Upper lobe of left lung (tissue), 6 donors: ENCODE measurements around the gene PLEKHG4B. TPM values are rescaled to one million over a fixed set of nuclear protein-coding genes. Genes with fewer than 3 reads are reported as not detected.
"Not testable (repeated sequence)": the region's sequence is repeated elsewhere in the genome, so short reads cannot be mapped to it uniquely, and the experiment has no call there.

Experiments used
- ATAC-seq, 2 donors: fragments of 200-7000 bp; cut with Tn5 transposase; one replicate each; pipeline ENCODE4 v1.9.1; 2022; ENCODE audit warnings: mild to moderate bottlenecking in 2 of 2, moderate library complexity in 2 of 2; ENCODE audit not compliant: low FRiP score in 2 of 2
- DNase-seq, 2 donors: peaks; one replicate each; pipeline ENCODE4 v3.0.0-alpha.2; 2019 to 2020
- H3K27ac ChIP-seq, 4 donors: fragments of 200-600 bp; sonication (generic); one replicate each; pipeline ENCODE4 v1.5.1; 2016 to 2019
- H3K27me3 ChIP-seq, 4 donors: fragments of 200-600 bp; sonication (generic); one replicate each; pipeline ENCODE4 v1.5.1; 2017 to 2019
- H3K36me3 ChIP-seq, 4 donors: fragments of 200-600 bp; sonication (generic); one replicate each; pipeline ENCODE4 v1.5.1; 2016 to 2019
- H3K4me1 ChIP-seq, 4 donors: fragments of 200-600 bp; sonication (generic); one replicate each; pipeline ENCODE4 v1.5.1; 2018 to 2019
- H3K4me3 ChIP-seq, 4 donors: fragments of 200-600 bp; sonication (generic); one replicate each; pipeline ENCODE4 v1.5.1; 2017 to 2019; ENCODE audit warnings: mild to moderate bottlenecking in 2 of 4, moderate library complexity in 1 of 4
- H3K9me3 ChIP-seq, 4 donors: fragments of 200-600 bp; sonication (generic); one replicate each; pipeline ENCODE4 v1.5.1; 2018 to 2019
- CTCF ChIP-seq, 6 experiments: fragments of 450-650 bp in 4 of 6; fragments of 200-600 bp in 2 of 6; sonication (generic) in 2 of 6; IDR thresholded peaks; one replicate each; pipeline ENCODE4 v1.5.1; 2016 to 2019; ENCODE audit warnings: antibody characterized with exemption in 6 of 6
- EP300 ChIP-seq, 4 donors: sonication (generic); formaldehyde crosslinking; IDR thresholded peaks; one replicate each; pipeline ENCODE4 v1.5.1; 2017; ENCODE audit warnings: antibody characterized with exemption in 4 of 4, control low read depth in 2 of 4
- POLR2A ChIP-seq, 4 donors: fragments of 450-650 bp; IDR thresholded peaks; one replicate each; pipeline ENCODE4 v1.5.1; 2016 to 2017; ENCODE audit warnings: antibody characterized with exemption in 4 of 4, mild to moderate bottlenecking in 2 of 4
- POLR2AphosphoS5 ChIP-seq, 2 donors: sonication (generic); formaldehyde crosslinking; IDR thresholded peaks; one replicate each; pipeline ENCODE4 v1.5.1; 2017; ENCODE audit warnings: antibody characterized with exemption in 2 of 2
- WGBS, 2 donors: methylation state at CpG; one replicate each; pipeline ENCODE4 v1.1.5; 2017 to 2018; 5-methylcytosine and 5-hydroxymethylcytosine counted together
- small RNA-seq, 4 donors: library from RNA; depleted of rRNA; stranded (forward); fragments of <200 nt; gene quantifications; one replicate each; pipeline ENCODE3, GENCODE V24; 2016
- total RNA-seq, 6 donors: library from RNA; depleted of rRNA in 4 of 6; stranded (reverse); fragments of >200 nt in 4 of 6; gene quantifications; one replicate each; pipeline versions ENCODE4 v1.1.0 to v1.2.1, GENCODE V29; 2016 to 2021
- donor health status: DM: no; HTN: no; CAD: no; lungs with moderate emphysema.
- donor health status: DM: no; HTN: yes; CAD: no; lungs with severe emphysema.

Gene PLEKHG4B
- total RNA-seq, 6 donors from 2014 or later, result 0.40 to 5.9 (median 2.9) TPM

GRCh38 chr5:234450-234849, 142.5 kb downstream of the PLEKHG4B start:
- Histone ChIP-seq H3K27me3 (no peaks in the 10 kb centered on the region), H3K9me3 (no peaks in the 10 kb centered on the region), H3K36me3 (peaks cover 29 to 91% (median 61%) of the 10 kb centered on the region in 4 donors), H3K4me3 (no peak overlapping the region), H3K27ac (no peak overlapping the region), H3K4me1 (no peaks in the 10 kb centered on the region)
- ATAC-seq, result no peak
- DNase-seq, result no peak
- WGBS, 2 donors, result 96 to 98% methylated on average over 8 of the region's 8 CpGs
- TF ChIP-seq CTCF (IDR thresholded peaks at IDR 0.05) (no peak), EP300 (IDR thresholded peaks at IDR 0.05) (no peak), POLR2A (IDR thresholded peaks at IDR 0.05) (no peak), POLR2AphosphoS5 (IDR thresholded peaks at IDR 0.05) (no peak)

- H3K36me3 ChIP-seq, result peaks cover 30 to 91% (median 61%) of the 10 kb centered on the region in 4 donors
- 96 to 98% methylated on average over 7 to 9 of the region's 9 CpGs for WGBS, 2 donors
Observed at GRCh38 chr5:235527-235926, 143.6 kb downstream of the PLEKHG4B start.

GRCh38 chr5:237931-238330, 146.0 kb downstream of the PLEKHG4B start:
- H3K36me3 ChIP-seq, result peaks cover 38 to 92% (median 69%) of the 10 kb centered on the region in 4 donors

More at GRCh38 chr5:235527-235926, 143.6 kb downstream of the PLEKHG4B start:
- H3K27me3 ChIP-seq, H3K4me3 ChIP-seq, H3K4me1 ChIP-seq, H3K27ac ChIP-seq, DNase-seq, H3K9me3 ChIP-seq, ATAC-seq: not testable (repeated sequence)

More at GRCh38 chr5:237931-238330, 146.0 kb downstream of the PLEKHG4B start:
- not testable (repeated sequence) for H3K27ac ChIP-seq, DNase-seq, H3K4me3 ChIP-seq, ATAC-seq, H3K9me3 ChIP-seq, H3K4me1 ChIP-seq, H3K27me3 ChIP-seq
- 96 to 98% methylated on average over 8 of the region's 8 CpGs for WGBS, 2 donors

Small RNAs within 50 kb of the gene (small RNA-seq; reads per million reads assigned to genes)
- 0 reads per million in 4 donors for gene RF00019

Other genes starting within 250 kb of the PLEKHG4B start
- gene LRRC14B, start 99.3 kb downstream of the PLEKHG4B start, total RNA-seq, result not detected
- 1 to 10 TPM; 3.1 to 8.5 (median 4.8) TPM for gene CCDC127, start 126.0 kb downstream of the PLEKHG4B start, total RNA-seq
- 100 to 1,000 TPM in 3 of 6 donors, 10 to 100 TPM in 3; 64.0 to 123 (median 95.1) TPM for gene SDHA, start 126.2 kb downstream of the PLEKHG4B start, total RNA-seq
- 10 to 100 TPM; 63.9 to 79.7 (median 73.5) TPM for gene PDCD6, start 179.5 kb downstream of the PLEKHG4B start, total RNA-seq
- 1 to 10 TPM; 1.3 to 8.6 (median 4.4) TPM for gene AHRR, start 229.5 kb downstream of the PLEKHG4B start, total RNA-seq